PFSK-1 (cell line): ENCODE results near the gene SYT8.

Experiments used
- POLR2AphosphoS5 ChIP-seq: IDR thresholded peaks from 2 replicates; pipeline ENCODE4 v1.6.1; 2012; ENCODE audit warnings: low read depth, mild to moderate bottlenecking, control low read depth, low read length, moderate library complexity
- SIN3A ChIP-seq: IDR thresholded peaks from 2 replicates; pipeline ENCODE4 v1.6.1; 2012; ENCODE audit warnings: mild to moderate bottlenecking, low read length, moderate library complexity, borderline replicate concordance; ENCODE audit not compliant: insufficient read depth
- TAF1 ChIP-seq: IDR thresholded peaks from 2 replicates; pipeline ENCODE4 v1.6.1; 2012; ENCODE audit warnings: low read length, control low read depth, borderline replicate concordance; ENCODE audit not compliant: insufficient read depth
- TF ChIP-seq, protein P1 (sequence below), 2 experiments: IDR thresholded peaks; 2 replicates each; pipeline versions ENCODE4 v1.6.1 to v1.8.0; 2011 to 2012; ENCODE audit warnings: low read depth in 2 of 2, low read length in 2 of 2, control low read depth in 1 of 2, inconsistent platforms in 1 of 2, mild to moderate bottlenecking in 1 of 2, moderate library complexity in 1 of 2; ENCODE audit not compliant: insufficient read depth in 1 of 2

DNA sequence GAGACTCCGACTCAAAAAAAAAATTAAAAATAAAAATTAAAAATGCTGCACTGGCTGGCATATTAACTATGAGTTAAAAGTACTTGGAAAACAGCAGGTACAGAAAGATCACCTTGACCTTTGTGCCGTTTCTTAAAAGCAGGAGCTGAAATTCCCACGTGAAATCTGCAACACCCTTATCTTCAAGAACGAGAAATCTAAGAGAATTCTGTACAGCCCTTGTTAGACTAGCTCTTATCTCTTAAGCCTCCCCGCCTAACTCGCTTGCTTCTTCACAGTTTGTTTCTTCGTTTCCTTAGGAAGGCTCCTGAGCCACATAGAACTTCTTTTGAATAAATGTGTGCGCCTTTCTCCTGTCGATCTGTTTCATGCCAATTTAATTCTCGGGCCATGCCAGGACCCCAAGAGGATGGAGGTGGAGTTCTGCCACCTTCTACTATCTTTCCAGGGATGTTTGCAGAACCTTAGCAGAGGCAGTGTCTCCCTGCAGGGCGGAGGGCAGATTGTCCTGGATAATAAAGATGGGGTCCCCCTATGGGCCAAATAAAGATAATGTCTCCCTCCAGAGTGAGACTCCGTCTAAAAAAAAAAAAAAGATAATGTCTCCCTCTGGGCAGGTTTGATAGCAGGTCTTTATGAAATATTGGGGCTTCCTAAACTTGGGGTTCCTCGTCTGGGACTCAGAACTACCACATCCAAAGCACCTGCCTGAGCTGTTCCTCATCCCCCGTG, 27.4 kb upstream of the SYT8 start:
- TF ChIP-seq POLR2AphosphoS5 = no peak
- TF ChIP-seq, protein P1, sequence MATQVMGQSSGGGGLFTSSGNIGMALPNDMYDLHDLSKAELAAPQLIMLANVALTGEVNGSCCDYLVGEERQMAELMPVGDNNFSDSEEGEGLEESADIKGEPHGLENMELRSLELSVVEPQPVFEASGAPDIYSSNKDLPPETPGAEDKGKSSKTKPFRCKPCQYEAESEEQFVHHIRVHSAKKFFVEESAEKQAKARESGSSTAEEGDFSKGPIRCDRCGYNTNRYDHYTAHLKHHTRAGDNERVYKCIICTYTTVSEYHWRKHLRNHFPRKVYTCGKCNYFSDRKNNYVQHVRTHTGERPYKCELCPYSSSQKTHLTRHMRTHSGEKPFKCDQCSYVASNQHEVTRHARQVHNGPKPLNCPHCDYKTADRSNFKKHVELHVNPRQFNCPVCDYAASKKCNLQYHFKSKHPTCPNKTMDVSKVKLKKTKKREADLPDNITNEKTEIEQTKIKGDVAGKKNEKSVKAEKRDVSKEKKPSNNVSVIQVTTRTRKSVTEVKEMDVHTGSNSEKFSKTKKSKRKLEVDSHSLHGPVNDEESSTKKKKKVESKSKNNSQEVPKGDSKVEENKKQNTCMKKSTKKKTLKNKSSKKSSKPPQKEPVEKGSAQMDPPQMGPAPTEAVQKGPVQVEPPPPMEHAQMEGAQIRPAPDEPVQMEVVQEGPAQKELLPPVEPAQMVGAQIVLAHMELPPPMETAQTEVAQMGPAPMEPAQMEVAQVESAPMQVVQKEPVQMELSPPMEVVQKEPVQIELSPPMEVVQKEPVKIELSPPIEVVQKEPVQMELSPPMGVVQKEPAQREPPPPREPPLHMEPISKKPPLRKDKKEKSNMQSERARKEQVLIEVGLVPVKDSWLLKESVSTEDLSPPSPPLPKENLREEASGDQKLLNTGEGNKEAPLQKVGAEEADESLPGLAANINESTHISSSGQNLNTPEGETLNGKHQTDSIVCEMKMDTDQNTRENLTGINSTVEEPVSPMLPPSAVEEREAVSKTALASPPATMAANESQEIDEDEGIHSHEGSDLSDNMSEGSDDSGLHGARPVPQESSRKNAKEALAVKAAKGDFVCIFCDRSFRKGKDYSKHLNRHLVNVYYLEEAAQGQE (IDR thresholded peaks at IDR 0.05; ENCODE audit: insufficient read depth in 1 of 2, low read depth in 2 of 2, low read length in 2 of 2) = no peak
- no peak for TF ChIP-seq TAF1
- no peak for TF ChIP-seq SIN3A
